Gastroesophageal sphincter (tissue), 4 donors: ENCODE measurements around the gene SYT7. TPM values are rescaled to one million over a fixed set of nuclear protein-coding genes. Genes with fewer than 3 reads are reported as not detected.

ENCODE experiments used
- ATAC-seq: fragments of 150-250 bp; one replicate; pipeline ENCODE4 v1.9.1; 2016; ENCODE audit warnings: mild to moderate bottlenecking, moderate library complexity
- H3K27ac ChIP-seq, 4 donors: fragments of 200-600 bp; sonication (generic) in 3 of 4; 1 replicate in 3 of 4; 2 replicates in 1 of 4; pipeline ENCODE4 v1.5.1; 2016 to 2019
- H3K27me3 ChIP-seq: fragments of 200-600 bp; sonication (generic); one replicate; pipeline ENCODE4 v1.5.1; 2019
- H3K36me3 ChIP-seq, 2 donors: fragments of 200-600 bp; sonication (generic); one replicate each; pipeline ENCODE4 v1.5.1; 2019; ENCODE audit warnings: control low read depth in 1 of 2
- H3K4me1 ChIP-seq, 3 donors: fragments of 200-600 bp; sonication (generic); 1 replicate in 2 of 3; 2 replicates in 1 of 3; pipeline ENCODE4 v1.5.1; 2016 to 2019; ENCODE audit warnings: control low read depth in 2 of 3
- H3K4me3 ChIP-seq, 2 donors: fragments of 200-600 bp; sonication (generic); one replicate each; pipeline ENCODE4 v1.5.1; 2019; ENCODE audit warnings: mild to moderate bottlenecking in 1 of 2, moderate library complexity in 1 of 2
- H3K9me3 ChIP-seq, 3 donors: fragments of 200-600 bp; sonication (generic); one replicate each; pipeline ENCODE4 v1.5.1; 2017 to 2019; ENCODE audit warnings: control low read depth in 2 of 3
- EP300 ChIP-seq: sonication (generic); formaldehyde crosslinking; IDR thresholded peaks from one replicate; pipeline ENCODE4 v1.6.1; 2017; ENCODE audit warnings: antibody characterized with exemption, mild to moderate bottlenecking
- POLR2A ChIP-seq, 2 donors: fragments of 450-650 bp; IDR thresholded peaks; one replicate each; pipeline ENCODE4 v1.6.1; 2017; ENCODE audit warnings: antibody characterized with exemption in 2 of 2, mild to moderate bottlenecking in 2 of 2, moderate library complexity in 1 of 2
- POLR2AphosphoS5 ChIP-seq: sonication (generic); formaldehyde crosslinking; IDR thresholded peaks from one replicate; pipeline ENCODE4 v1.6.1; 2017; ENCODE audit warnings: antibody characterized with exemption
- WGBS, 2 donors: methylation state at CpG; one replicate each; pipeline ENCODE4 v1.1.5; 2018; ENCODE audit warnings: low coverage in 1 of 2; 5-methylcytosine and 5-hydroxymethylcytosine counted together
- total RNA-seq, 4 donors: library from RNA; depleted of rRNA; stranded (reverse); fragments of >200 nt; gene quantifications; one replicate each; pipeline ENCODE4 v1.1.0, GENCODE V29; 2016
- TF ChIP-seq, protein P1 (sequence below), 4 experiments: fragments of 200-600 bp in 2 of 4; fragments of 450-650 bp in 2 of 4; sonication (generic) in 1 of 4; IDR thresholded peaks; one replicate each; pipeline ENCODE4 v1.5.1; 2017 to 2019; ENCODE audit warnings: antibody characterized with exemption in 4 of 4, mild to moderate bottlenecking in 2 of 4, moderate library complexity in 2 of 4

SYT7 gene
- total RNA-seq, 4 donors from 2014 or later = 1.8 to 3.7 (median 3.1) TPM

DNA sequence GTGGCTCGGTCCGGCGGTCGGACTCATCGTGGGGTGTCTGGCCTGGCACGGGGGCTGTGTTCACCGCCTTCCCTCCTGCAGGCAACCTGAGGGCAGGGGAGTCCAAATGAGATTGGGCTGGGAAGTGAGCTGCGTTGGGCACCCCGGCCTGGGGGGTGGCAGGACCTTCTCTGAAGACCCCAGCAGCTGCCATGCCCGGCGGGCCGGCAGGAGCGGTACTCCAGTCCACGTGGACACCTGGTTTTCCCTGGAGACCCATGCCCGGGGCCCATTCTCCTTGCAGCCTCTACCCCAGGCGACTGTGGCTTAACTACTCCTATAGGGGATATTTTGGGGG lies 47.9 kb downstream of the SYT7 start:
- Histone ChIP-seq H3K27me3 (peaks cover 71% of the 10 kb centered on the region), H3K36me3 (no peaks in the 10 kb centered on the region), H3K4me3 (no peak overlapping the region), H3K9me3 (no peaks in the 10 kb centered on the region), H3K27ac (no peak overlapping the region), H3K4me1 (no peaks in the 10 kb centered on the region)
- no peak for TF ChIP-seq POLR2AphosphoS5
- no peak for TF ChIP-seq POLR2A (IDR thresholded peaks at IDR 0.05)
- TF ChIP-seq EP300 = no peak
- TF ChIP-seq, protein P1, sequence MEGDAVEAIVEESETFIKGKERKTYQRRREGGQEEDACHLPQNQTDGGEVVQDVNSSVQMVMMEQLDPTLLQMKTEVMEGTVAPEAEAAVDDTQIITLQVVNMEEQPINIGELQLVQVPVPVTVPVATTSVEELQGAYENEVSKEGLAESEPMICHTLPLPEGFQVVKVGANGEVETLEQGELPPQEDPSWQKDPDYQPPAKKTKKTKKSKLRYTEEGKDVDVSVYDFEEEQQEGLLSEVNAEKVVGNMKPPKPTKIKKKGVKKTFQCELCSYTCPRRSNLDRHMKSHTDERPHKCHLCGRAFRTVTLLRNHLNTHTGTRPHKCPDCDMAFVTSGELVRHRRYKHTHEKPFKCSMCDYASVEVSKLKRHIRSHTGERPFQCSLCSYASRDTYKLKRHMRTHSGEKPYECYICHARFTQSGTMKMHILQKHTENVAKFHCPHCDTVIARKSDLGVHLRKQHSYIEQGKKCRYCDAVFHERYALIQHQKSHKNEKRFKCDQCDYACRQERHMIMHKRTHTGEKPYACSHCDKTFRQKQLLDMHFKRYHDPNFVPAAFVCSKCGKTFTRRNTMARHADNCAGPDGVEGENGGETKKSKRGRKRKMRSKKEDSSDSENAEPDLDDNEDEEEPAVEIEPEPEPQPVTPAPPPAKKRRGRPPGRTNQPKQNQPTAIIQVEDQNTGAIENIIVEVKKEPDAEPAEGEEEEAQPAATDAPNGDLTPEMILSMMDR (IDR thresholded peaks at IDR 0.05) = no peak
- WGBS, 2 donors = 90% methylated on average over 7 of the region's 16 CpGs; no CpG with 5 or more reads in 1 of the 2 donors
- no peak for ATAC-seq

DNA sequence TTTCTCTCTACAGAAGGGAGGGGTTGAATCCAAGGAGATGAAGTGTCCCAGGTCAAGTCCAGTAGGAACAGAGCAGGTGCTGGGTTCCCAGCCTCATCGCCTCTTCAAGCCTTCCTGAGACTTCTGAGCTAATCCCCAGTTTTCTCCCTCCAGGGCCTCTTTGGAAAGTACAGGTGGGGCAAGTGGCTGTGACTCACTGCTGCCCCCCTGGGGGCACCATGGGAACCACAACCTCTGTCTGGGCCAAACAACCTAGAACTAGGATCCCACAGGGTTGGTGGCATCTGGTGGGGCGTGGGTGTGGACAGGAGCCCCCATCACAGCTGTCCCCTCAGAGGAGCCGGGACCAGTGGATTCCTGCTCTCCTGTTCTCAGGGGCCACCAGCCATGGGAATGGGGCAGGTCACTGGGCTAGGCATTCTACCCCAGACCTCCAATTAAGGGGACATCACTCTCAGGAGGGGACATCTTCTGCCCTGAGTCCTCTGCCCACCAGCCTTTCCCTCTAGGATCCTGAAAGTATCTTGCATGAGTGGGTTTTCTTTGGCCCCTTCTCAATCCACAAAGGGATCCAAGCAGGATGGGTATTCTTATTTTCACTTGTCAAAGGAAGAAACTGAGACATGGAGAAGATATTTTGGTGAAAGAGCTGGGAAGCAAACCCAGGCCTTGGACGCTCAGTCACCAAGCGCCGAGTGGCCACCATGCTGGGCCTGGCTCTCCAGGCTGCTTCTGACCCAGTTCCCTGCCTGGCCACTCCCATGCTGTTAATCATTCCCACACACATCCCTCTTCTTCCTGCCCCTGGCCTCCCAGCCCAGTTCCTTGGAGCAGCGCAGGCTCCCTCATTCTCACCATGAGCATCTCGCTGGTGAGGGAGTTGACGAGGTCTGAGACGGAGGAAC lies 48.5 kb downstream of the SYT7 start:
- WGBS, 2 donors = 50 to 74% methylated on average over 1 to 3 of the region's 10 CpGs
- Histone ChIP-seq H3K27ac (no peak overlapping the region), H3K36me3 (no peaks in the 10 kb centered on the region), H3K4me1 (no peaks in the 10 kb centered on the region), H3K4me3 (no peak overlapping the region), H3K9me3 (no peaks in the 10 kb centered on the region), H3K27me3 (peaks cover 70% of the 10 kb centered on the region)
- no peak for ATAC-seq
- TF ChIP-seq, protein P1 (IDR thresholded peaks at IDR 0.05) = peak in 3 of 4 experiments; percentile 43 to 72 (median 46)
- TF ChIP-seq POLR2AphosphoS5 (no peak), EP300 (no peak)

DNA sequence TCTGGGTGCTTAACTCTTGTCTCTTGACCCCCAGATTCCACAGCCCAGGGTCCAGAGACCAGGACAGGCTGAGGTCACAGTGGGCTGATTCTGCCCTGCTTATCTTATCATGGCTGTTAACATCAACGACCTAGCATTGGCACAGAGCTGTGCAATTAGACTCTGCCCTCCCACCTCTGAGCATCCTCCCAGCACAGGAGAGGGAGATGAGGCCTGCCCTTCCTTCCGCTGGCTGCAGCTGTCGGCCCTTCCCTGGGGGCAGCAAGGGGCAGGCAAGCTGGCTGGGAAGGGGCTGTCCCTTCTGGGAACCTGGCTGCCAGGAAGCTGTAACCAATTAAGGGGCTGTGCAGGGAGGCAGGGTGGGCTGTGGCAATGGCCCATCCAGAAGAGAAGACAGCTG lies 49.8 kb downstream of the SYT7 start:
- no peak overlapping the region for H3K27ac ChIP-seq
- TF ChIP-seq POLR2AphosphoS5 (no peak), POLR2A (IDR thresholded peaks at IDR 0.05) (no peak), EP300 (no peak)
- TF ChIP-seq, protein P1 (IDR thresholded peaks at IDR 0.05) = no peak
- no peak overlapping the region for H3K4me3 ChIP-seq
- WGBS, 2 donors = 33% methylated on average over 1 of the region's 3 CpGs; no CpG with 5 or more reads in 1 of the 2 donors
- no peaks in the 10 kb centered on the region for H3K9me3 ChIP-seq
- no peak for ATAC-seq
- H3K27me3 ChIP-seq = peaks cover 77% of the 10 kb centered on the region
- no peaks in the 10 kb centered on the region for H3K4me1 ChIP-seq
- no peaks in the 10 kb centered on the region for H3K36me3 ChIP-seq

DNA sequence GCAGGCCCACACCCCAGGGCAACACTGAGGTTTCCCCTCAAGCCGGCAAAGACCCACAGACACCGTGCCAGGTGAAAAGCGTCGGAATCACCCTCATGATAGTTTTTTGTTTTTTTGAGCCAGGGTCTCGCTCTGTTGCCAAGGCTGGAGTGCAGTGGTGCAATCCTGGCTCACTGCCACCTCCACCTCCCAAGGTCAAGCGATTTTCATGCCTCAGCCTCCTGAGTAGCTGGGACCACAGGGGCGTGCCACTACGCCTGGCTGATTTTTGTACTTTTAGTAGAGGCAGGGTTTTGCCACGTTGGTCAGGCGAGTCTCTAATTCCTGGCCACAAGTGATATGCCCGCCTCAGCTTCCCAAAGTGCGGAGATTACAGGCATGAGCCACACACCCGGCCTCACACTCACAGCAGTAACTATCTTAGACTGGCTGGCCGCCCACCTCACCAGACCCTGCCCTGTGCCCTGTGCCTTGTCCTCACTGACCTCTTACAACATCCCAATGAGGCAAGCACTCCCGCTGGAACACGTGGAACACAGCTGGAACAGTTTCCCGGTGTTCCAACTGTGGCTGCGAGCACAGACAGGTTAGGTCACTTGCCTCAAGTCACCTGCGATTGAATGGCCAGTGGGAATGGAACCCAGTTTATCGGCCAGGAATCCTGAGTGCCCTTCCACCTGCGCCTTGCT lies 51.2 kb downstream of the SYT7 start:
- no peaks in the 10 kb centered on the region for H3K9me3 ChIP-seq
- H3K27ac ChIP-seq = no peak overlapping the region
- TF ChIP-seq POLR2AphosphoS5 = peak; percentile 7
- no peak for TF ChIP-seq POLR2A (IDR thresholded peaks at IDR 0.05)
- no peaks in the 10 kb centered on the region for H3K36me3 ChIP-seq
- H3K4me1 ChIP-seq = no peaks in the 10 kb centered on the region
- H3K4me3 ChIP-seq = no peak overlapping the region
- peak; percentile 62 for ATAC-seq
- 79 to 87% methylated on average over 3 to 4 of the region's 21 CpGs for WGBS, 2 donors
- peaks cover 82% of the 10 kb centered on the region for H3K27me3 ChIP-seq

DNA sequence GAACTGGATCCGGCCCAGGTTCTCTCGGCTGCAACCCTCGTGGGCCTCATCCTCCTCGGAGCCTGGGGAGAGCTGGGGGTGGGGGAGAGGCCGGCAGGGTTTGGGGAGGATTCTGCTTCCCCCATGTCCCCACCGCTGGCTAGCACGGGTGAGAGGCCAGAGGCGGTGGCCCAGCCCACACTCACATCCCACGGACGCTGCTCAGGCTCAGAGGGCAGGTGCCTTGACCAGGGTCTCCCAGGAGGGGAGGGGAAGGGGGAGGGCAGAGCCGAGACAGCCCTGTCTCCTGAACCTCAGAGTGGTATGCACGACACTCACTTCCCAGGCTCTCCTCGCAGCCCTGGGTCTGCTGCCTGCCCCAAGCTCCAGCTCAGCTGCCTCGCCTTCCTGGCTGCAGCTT lies 52.8 kb downstream of the SYT7 start:
- Histone ChIP-seq H3K27me3 (peaks cover 84% of the 10 kb centered on the region), H3K4me1 (no peaks in the 10 kb centered on the region), H3K36me3 (no peaks in the 10 kb centered on the region), H3K9me3 (no peaks in the 10 kb centered on the region), H3K27ac (no peak overlapping the region), H3K4me3 (no peak overlapping the region)
- ATAC-seq = no peak
- TF ChIP-seq, protein P1 (IDR thresholded peaks at IDR 0.05) = no peak
- TF ChIP-seq EP300 (no peak), POLR2A (IDR thresholded peaks at IDR 0.05) (no peak), POLR2AphosphoS5 (no peak)
- 80% methylated on average over 1 of the region's 14 CpGs; no CpG with 5 or more reads in 1 of the 2 donors for WGBS, 2 donors
